GM23248 (cell line): ENCODE results near the gene MILR1. TPM values are rescaled to one million over a fixed set of nuclear protein-coding genes. Genes with fewer than 3 reads are reported as not detected.

ENCODE experiments used
- DNase-seq: peaks from one replicate; pipeline ENCODE4 v3.0.0-alpha.2; 2015
- H2AFZ ChIP-seq: fragments of 200-600 bp; sonication (generic); 2 replicates; pipeline ENCODE4 v1.6.1; 2016; ENCODE audit warnings: antibody characterized with exemption
- H3F3A ChIP-seq: fragments of 200-600 bp; sonication (generic); 2 replicates; pipeline ENCODE4 v1.6.1; 2016; ENCODE audit warnings: mild to moderate bottlenecking, antibody characterized with exemption, mixed run types; ENCODE audit not compliant: insufficient read depth
- H3K27ac ChIP-seq: fragments of 200-600 bp; sonication (generic); 2 replicates; pipeline ENCODE4 v1.5.1; 2016; ENCODE audit warnings: mild to moderate bottlenecking
- H3K27me3 ChIP-seq: fragments of 200-600 bp; sonication (generic); replicated peaks from 2 replicates; pipeline ENCODE4 v1.6.1; 2016; ENCODE audit warnings: mild to moderate bottlenecking; ENCODE audit not compliant: insufficient read depth
- H3K36me3 ChIP-seq: fragments of 200-600 bp; sonication (generic); 2 replicates; pipeline ENCODE4 v1.6.1; 2016; ENCODE audit warnings: low read depth, mild to moderate bottlenecking
- H3K4me1 ChIP-seq: fragments of 200-600 bp; sonication (generic); 2 replicates; pipeline ENCODE4 v1.6.1; 2016; ENCODE audit warnings: mild to moderate bottlenecking; ENCODE audit not compliant: insufficient read depth
- H3K4me2 ChIP-seq: fragments of 200-600 bp; sonication (generic); one replicate; pipeline ENCODE4 v1.6.1; 2016; ENCODE audit warnings: mild to moderate bottlenecking; ENCODE audit not compliant: unreplicated experiment
- H3K4me3 ChIP-seq: fragments of 200-600 bp; sonication (generic); 2 replicates; pipeline ENCODE4 v1.5.1; 2016; ENCODE audit warnings: mild to moderate bottlenecking
- H3K79me2 ChIP-seq: fragments of 200-600 bp; sonication (generic); 2 replicates; pipeline ENCODE4 v1.6.1; 2016; ENCODE audit warnings: mild to moderate bottlenecking; ENCODE audit not compliant: insufficient read depth
- H3K9ac ChIP-seq: fragments of 200-600 bp; sonication (generic); 2 replicates; pipeline ENCODE4 v1.6.1; 2016; ENCODE audit warnings: mild to moderate bottlenecking
- H3K9me2 ChIP-seq: fragments of 200-600 bp; sonication (generic); 2 replicates; pipeline ENCODE4 v1.6.1; 2016; ENCODE audit warnings: mixed run types, mild to moderate bottlenecking, moderate library complexity; ENCODE audit not compliant: insufficient read depth
- H3K9me3 ChIP-seq: fragments of 200-600 bp; sonication (generic); one replicate; pipeline ENCODE4 v1.6.1; 2017; ENCODE audit warnings: low read depth
- H4K20me1 ChIP-seq: fragments of 200-600 bp; sonication (generic); 2 replicates; pipeline ENCODE4 v1.6.0; 2016; ENCODE audit not compliant: insufficient read depth
- EZH2 ChIP-seq: fragments of 200-600 bp; sonication (generic); IDR thresholded peaks from 2 replicates; pipeline ENCODE4 v1.6.1; 2018; ENCODE audit warnings: antibody characterized with exemption, mild to moderate bottlenecking; ENCODE audit not compliant: insufficient read depth, poor library complexity, severe bottlenecking
- EZH2phosphoT487 ChIP-seq: fragments of 200-600 bp; sonication (generic); IDR thresholded peaks from 2 replicates; pipeline ENCODE4 v1.6.1; 2018; ENCODE audit warnings: antibody characterized with exemption, moderate library complexity, mild to moderate bottlenecking, low read depth; ENCODE audit not compliant: insufficient read depth
- WGBS, 2 experiments: methylation state at CpG; one replicate each; pipeline ENCODE4 v1.1.6; 2015 to 2017; ENCODE audit warnings: low lambda C conversion rate in 2 of 2, low coverage in 1 of 2; ENCODE audit errors: missing lambda C conversion rate in 2 of 2; 5-methylcytosine and 5-hydroxymethylcytosine counted together
- in situ Hi-C: fragments of 300-500 bp; cut with MboI; formaldehyde crosslinking; loops from 2 replicates; pipeline ENCODE4 v1.15.0; 2020
- polyA plus RNA-seq: library from polyadenylated mRNA; unstranded; fragments of >200 nt; fragmentation: Nextera tagmentation; extraction: Ambion mirVana; gene quantifications from 2 replicates; pipeline ENCODE4 v1.2.1, GENCODE V29; 2016
- total RNA-seq: library from RNA; depleted of rRNA; stranded (reverse); fragments of >200 nt; shearing (Covaris generic); gene quantifications from 2 replicates; pipeline ENCODE4 v1.2.3, GENCODE V29; 2014

The MILR1 gene
- total and polyA plus RNA-seq, 2 experiments from 2014 or later: 6.3 to 11.7 TPM

GRCh38 chr17:64441772-64442540 lies 7.0 kb upstream of the MILR1 start:
- in situ Hi-C loops: no loop called here
- H3K4me2 ChIP-seq: no peak overlapping the region
- peak; percentile 15 for DNase-seq
- H3K27ac ChIP-seq: no peak overlapping the region
- no peaks in the 10 kb centered on the region for H3F3A ChIP-seq
- peak overlapping the region; percentile 46; the same call in 1 of the 2 replicates for H2AFZ ChIP-seq
- 53 to 56% methylated on average over 10 of the region's 10 CpGs for whole genome bisulfite sequencing, 2 experiments
- no peaks in the 10 kb centered on the region for H3K36me3 ChIP-seq
- no peaks in the 10 kb centered on the region for H3K27me3 ChIP-seq
- no peak overlapping the region for H3K9ac ChIP-seq
- H3K9me3 ChIP-seq: no peaks in the 10 kb centered on the region
- no peaks in the 10 kb centered on the region for H3K4me1 ChIP-seq
- H3K4me3 ChIP-seq: no peak overlapping the region
- no peaks in the 10 kb centered on the region for H4K20me1 ChIP-seq
- no peaks in the 10 kb centered on the region for H3K79me2 ChIP-seq
- TF ChIP-seq EZH2: no peak
- no peak for TF ChIP-seq EZH2phosphoT487
- no peaks in the 10 kb centered on the region for H3K9me2 ChIP-seq

GRCh38 chr17:64442541-64442971 lies 6.4 kb upstream of the MILR1 start:
- Histone ChIP-seq H3K79me2 (no peaks in the 10 kb centered on the region), H3K9ac (no peak overlapping the region), H3K27ac (no peak overlapping the region), H3K4me1 (no peaks in the 10 kb centered on the region), H2AFZ (peak overlapping the region; percentile 46; the same call in 1 of the 2 replicates), H3K9me2 (no peaks in the 10 kb centered on the region), H3K9me3 (no peaks in the 10 kb centered on the region), H3F3A (no peaks in the 10 kb centered on the region), H3K36me3 (no peaks in the 10 kb centered on the region), H4K20me1 (no peaks in the 10 kb centered on the region), H3K4me3 (no peak overlapping the region), H3K27me3 (no peaks in the 10 kb centered on the region), H3K4me2 (no peak overlapping the region)
- DNase-seq: no peak
- in situ Hi-C loops: no loop called here
- no peak for TF ChIP-seq EZH2
- no peak for TF ChIP-seq EZH2phosphoT487
- 76 to 85% methylated on average over 3 of the region's 3 CpGs for WGBS, 2 experiments

- in situ Hi-C loops: no loop called here
- Histone ChIP-seq H3K27ac (no peak overlapping the region), H2AFZ (no peak overlapping the region), H3K9me2 (no peaks in the 10 kb centered on the region), H4K20me1 (no peaks in the 10 kb centered on the region), H3F3A (peaks cover under 1% of the 10 kb centered on the region; the same call in 1 of the 2 replicates), H3K4me3 (no peak overlapping the region), H3K36me3 (no peaks in the 10 kb centered on the region), H3K9me3 (no peaks in the 10 kb centered on the region), H3K27me3 (no peaks in the 10 kb centered on the region), H3K4me1 (0 out of 2 replicates have a peak, but pooled peaks cover under 1% of the 10 kb centered on the region), H3K9ac (no peak overlapping the region), H3K4me2 (no peak overlapping the region), H3K79me2 (no peaks in the 10 kb centered on the region)
- DNase-seq: no peak
- WGBS, 2 experiments: 90 to 93% methylated on average over 6 of the region's 6 CpGs
- TF ChIP-seq EZH2 (no peak), EZH2phosphoT487 (no peak)
Observed at GRCh38 chr17:64443086-64443760, 5.7 kb upstream of the MILR1 start.

GRCh38 chr17:64447526-64447925 lies 1.4 kb upstream of the MILR1 start:
- in situ Hi-C loops: no loop called here

More at GRCh38 chr17:64447526-64447925, 1.4 kb upstream of the MILR1 start:
- H3K4me2 ChIP-seq: no peak overlapping the region
- 93 to 100% methylated on average over 1 of the region's 1 CpG for WGBS, 2 experiments
- no peak for TF ChIP-seq EZH2
- TF ChIP-seq EZH2phosphoT487: no peak
- H2AFZ ChIP-seq: no peak overlapping the region
- no peaks in the 10 kb centered on the region for H3K9me3 ChIP-seq
- no peaks in the 10 kb centered on the region for H4K20me1 ChIP-seq
- DNase-seq: no peak
- no peak overlapping the region for H3K9ac ChIP-seq
- no peaks in the 10 kb centered on the region for H3K9me2 ChIP-seq
- no peaks in the 10 kb centered on the region for H3K79me2 ChIP-seq
- peaks cover 21% of the 10 kb centered on the region for H3K4me1 ChIP-seq
- H3K36me3 ChIP-seq: no peaks in the 10 kb centered on the region
- H3K27me3 ChIP-seq: no peaks in the 10 kb centered on the region
- H3K4me3 ChIP-seq: no peak overlapping the region
- H3F3A ChIP-seq: peaks cover 25% of the 10 kb centered on the region
- no peak overlapping the region for H3K27ac ChIP-seq
